GM12878 (cell line): Measurements from ENCODE around the gene PLA2G1B. TPM values are rescaled to one million over a fixed set of nuclear protein-coding genes. Genes with fewer than 3 reads are reported as not detected.

Experiments used
- BCL11A ChIP-seq: IDR thresholded peaks from 2 replicates; pipeline ENCODE4 v1.6.1; 2011; ENCODE audit warnings: low read depth, low read length
- BMI1 ChIP-seq: fragments of 450-650 bp; IDR thresholded peaks from 2 replicates; pipeline ENCODE4 v1.6.1; 2016; ENCODE audit warnings: mild to moderate bottlenecking, moderate library complexity, borderline replicate concordance
- CBX5 ChIP-seq: sonication (generic); IDR thresholded peaks from 2 replicates; pipeline ENCODE4 v1.6.1; 2016; ENCODE audit warnings: low read depth, moderate library complexity, mild to moderate bottlenecking, inconsistent platforms
- EED ChIP-seq: sonication (generic); IDR thresholded peaks from 2 replicates; pipeline ENCODE4 v1.6.1; 2016; ENCODE audit warnings: antibody characterized with exemption, low read depth
- EP300 ChIP-seq, 2 experiments: fragments of 150-350 bp in 1 of 2; IDR thresholded peaks; 2 replicates each; pipeline ENCODE4 v1.6.1; 2011 to 2012; ENCODE audit warnings: low read depth in 2 of 2, low read length in 2 of 2, borderline replicate concordance in 1 of 2, improper control_type of control experiment in 1 of 2, inconsistent platforms in 1 of 2; ENCODE audit not compliant: control insufficient read depth in 1 of 2
- ESRRA ChIP-seq: IDR thresholded peaks from 2 replicates; pipeline ENCODE4 v1.6.1; 2012; ENCODE audit warnings: mild to moderate bottlenecking, low read length, improper control_type of control experiment
- HDGF ChIP-seq: fragments of 450-650 bp; IDR thresholded peaks from 2 replicates; pipeline ENCODE4 v1.6.1; 2016; ENCODE audit warnings: antibody characterized with exemption
- IKZF2 ChIP-seq, 2 experiments: fragments of 450-650 bp; IDR thresholded peaks; 2 replicates each; pipeline ENCODE4 v1.6.1; 2017; ENCODE audit warnings: mild to moderate bottlenecking in 2 of 2, moderate library complexity in 2 of 2
- MYC ChIP-seq: IDR thresholded peaks from 2 replicates; pipeline ENCODE4 v1.6.1; 2011; ENCODE audit warnings: mild to moderate bottlenecking, low read length, moderate library complexity, inconsistent platforms; ENCODE audit not compliant: insufficient read depth, insufficient replicate concordance, insufficient read length, severe bottlenecking
- NFIC ChIP-seq: IDR thresholded peaks from 2 replicates; pipeline ENCODE4 v1.6.1; 2012; ENCODE audit warnings: low read depth, mild to moderate bottlenecking, inconsistent platforms, low read length, moderate library complexity
- NR2C1 ChIP-seq: fragments of 450-650 bp; IDR thresholded peaks from 2 replicates; pipeline ENCODE4 v1.6.1; 2017; ENCODE audit warnings: antibody characterized with exemption, mild to moderate bottlenecking, moderate library complexity
- NR2C2 ChIP-seq: IDR thresholded peaks from 2 replicates; pipeline ENCODE4 v1.6.1; 2011; ENCODE audit warnings: borderline replicate concordance, low read depth; ENCODE audit not compliant: control insufficient read depth, insufficient read length
- POLR2AphosphoS2 ChIP-seq: IDR thresholded peaks from 2 replicates; pipeline ENCODE4 v1.6.1; 2011; ENCODE audit warnings: low read depth, mild to moderate bottlenecking, low read length, improper control_type of control experiment, moderate library complexity
- RFX5 ChIP-seq: IDR thresholded peaks from 2 replicates; pipeline ENCODE4 v1.6.1; 2011; ENCODE audit warnings: low read depth, low read length, improper control_type of control experiment
- SMAD5 ChIP-seq: IDR thresholded peaks from 2 replicates; pipeline ENCODE4 v1.6.1; 2016; ENCODE audit warnings: antibody characterized with exemption, low read depth
- STAT1 ChIP-seq: fragments of 450-650 bp; conservative IDR thresholded peaks from 2 replicates; pipeline ENCODE4 v1.6.1; 2014; ENCODE audit warnings: antibody characterized with exemption, mild to moderate bottlenecking
- TBL1XR1 ChIP-seq: IDR thresholded peaks from 2 replicates; pipeline ENCODE4 v1.6.1; 2012; ENCODE audit warnings: low read depth, low read length, improper control_type of control experiment
- ZNF274 ChIP-seq: IDR thresholded peaks from one replicate; pipeline ENCODE4 v1.8.0; 2011; ENCODE audit not compliant: insufficient read length, insufficient read depth
- polyA plus RNA-seq, 11 experiments: library from polyadenylated mRNA; depleted of rRNA in 4 of 11; unstranded in 6 of 11; stranded (reverse) in 5 of 11; fragments of >200 nt; fragmentation: Nextera tagmentation in 4 of 11; fragmentation: Illumina TruSeq in 1 of 11; extraction: Ambion mirVana in 4 of 11; extraction: Trizol in 1 of 11; gene quantifications; 1 replicate in 1 of 11; 2 replicates in 10 of 11; pipeline versions ENCODE4 v1.2.1 to v1.2.3, GENCODE V29; 2011 to 2016; ENCODE audit warnings: inconsistent platforms in 2 of 11, missing spikeins in 2 of 11, low read depth in 1 of 11
- total RNA-seq, 4 experiments: library from RNA; depleted of rRNA in 3 of 4; stranded (reverse); fragments of >200 nt in 3 of 4; fragmentation: Illumina TruSeq in 1 of 4; extraction: Trizol in 1 of 4; gene quantifications; 2 replicates each; pipeline versions ENCODE4 v1.2.1 to v1.2.3, GENCODE V29; 2013 to 2021
- TF ChIP-seq, protein P1 (sequence below): fragments of 150-350 bp; IDR thresholded peaks from 2 replicates; pipeline ENCODE4 v1.6.1; 2014; ENCODE audit warnings: mild to moderate bottlenecking, low read depth, low read length
- TF ChIP-seq, protein P2 (sequence below): fragments of 450-650 bp; IDR thresholded peaks from 2 replicates; pipeline ENCODE4 v1.6.1; 2016; ENCODE audit warnings: mild to moderate bottlenecking
- TF ChIP-seq, protein P3 (sequence below): fragments of 150-350 bp; IDR thresholded peaks from 2 replicates; pipeline ENCODE4 v1.6.1; 2016; ENCODE audit warnings: low read depth, low read length
- TF ChIP-seq, protein P4 (sequence below), 3 experiments: IDR thresholded peaks in 2 of 3; conservative IDR thresholded peaks in 1 of 3; 2 replicates each; pipeline ENCODE4 v1.5.1; 2011; ENCODE audit warnings: low read depth in 3 of 3, low read length in 3 of 3, mild to moderate bottlenecking in 3 of 3, control low read depth in 2 of 3, moderate library complexity in 2 of 3, inconsistent platforms in 1 of 3, mixed read lengths in 1 of 3; ENCODE audit not compliant: control insufficient read depth in 2 of 3, insufficient read depth in 1 of 3; ENCODE audit errors: extremely low read depth in 1 of 3

PLA2G1B gene
- total and polyA plus RNA-seq, 10 of the 15 experiments (the other 5 are each of a cell fraction or from before 2014, with no cell fraction given) = not detected

DNA sequence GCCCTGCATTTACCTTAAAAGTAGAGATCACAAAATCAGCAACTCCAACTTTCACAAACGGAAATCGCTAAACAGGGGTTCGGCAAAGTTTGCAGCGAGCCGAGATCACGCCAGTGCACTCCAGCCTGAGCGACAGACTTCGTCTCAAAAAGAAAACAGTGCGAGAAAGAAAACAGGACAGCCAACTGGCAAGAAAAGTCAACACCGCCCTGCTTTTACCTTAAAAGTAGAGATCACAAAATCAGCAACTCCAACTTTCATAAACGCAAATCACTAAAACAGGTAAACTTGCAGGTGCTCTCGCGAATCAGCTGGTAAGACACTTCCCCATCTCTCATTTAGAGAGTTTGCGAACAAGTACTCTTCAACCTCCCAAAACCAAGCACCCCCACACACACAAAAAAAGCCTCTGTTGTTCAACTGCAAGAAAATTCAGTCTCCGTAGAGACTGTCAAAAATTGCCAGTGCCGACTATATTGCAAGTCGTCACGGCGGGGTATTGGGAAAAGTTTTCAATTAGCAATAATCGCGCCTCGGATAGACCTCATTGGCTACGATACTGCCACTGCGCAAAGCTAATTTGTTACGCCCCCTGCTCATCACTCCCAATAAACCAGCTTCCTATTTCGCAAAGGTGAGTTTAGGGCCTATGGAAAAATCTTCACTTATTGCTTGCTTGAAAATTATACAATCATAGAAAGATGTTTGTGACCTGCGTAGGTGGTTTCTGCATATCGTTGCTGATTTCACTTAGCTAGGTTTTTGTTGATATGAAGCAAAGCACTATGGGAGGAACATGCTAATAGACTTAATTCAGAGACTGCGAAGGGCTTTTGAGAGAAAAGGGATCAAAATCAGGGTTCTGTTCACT lies 34.7 kb downstream of the PLA2G1B start, which contains the start of gene RNU4-1 (continued):
- TF ChIP-seq, protein P1, sequence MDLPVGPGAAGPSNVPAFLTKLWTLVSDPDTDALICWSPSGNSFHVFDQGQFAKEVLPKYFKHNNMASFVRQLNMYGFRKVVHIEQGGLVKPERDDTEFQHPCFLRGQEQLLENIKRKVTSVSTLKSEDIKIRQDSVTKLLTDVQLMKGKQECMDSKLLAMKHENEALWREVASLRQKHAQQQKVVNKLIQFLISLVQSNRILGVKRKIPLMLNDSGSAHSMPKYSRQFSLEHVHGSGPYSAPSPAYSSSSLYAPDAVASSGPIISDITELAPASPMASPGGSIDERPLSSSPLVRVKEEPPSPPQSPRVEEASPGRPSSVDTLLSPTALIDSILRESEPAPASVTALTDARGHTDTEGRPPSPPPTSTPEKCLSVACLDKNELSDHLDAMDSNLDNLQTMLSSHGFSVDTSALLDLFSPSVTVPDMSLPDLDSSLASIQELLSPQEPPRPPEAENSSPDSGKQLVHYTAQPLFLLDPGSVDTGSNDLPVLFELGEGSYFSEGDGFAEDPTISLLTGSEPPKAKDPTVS = no peak; the same call in 1 of the 2 replicates
- TF ChIP-seq IKZF2 (IDR thresholded peaks at IDR 0.05) (peak; percentile 48 to 52; a peak in 3 of 4 replicates), NR2C1 (no peak), MYC (no peak), POLR2AphosphoS2 (peak; percentile 99), EED (peak; percentile 56; the same call in 1 of the 2 replicates), CBX5 (peak; percentile 95), STAT1 (0 out of 2 replicates have a peak, but pooled peaks have one; percentile 59), SMAD5 (peak; percentile 100), TBL1XR1 (peak; percentile 58), ESRRA (no peak), EP300 (IDR thresholded peaks at IDR 0.05; ENCODE audit: borderline replicate concordance in 1 of 2, control insufficient read depth in 1 of 2, low read depth in 2 of 2, low read length in 2 of 2) (0 out of 4 replicates have a peak, but pooled peaks of 1 of the 2 experiments have one; percentile 16), ZNF274 (no peak), NFIC (peak; percentile 96), NR2C2 (no peak), HDGF (no peak), BMI1 (peak; percentile 78), RFX5 (no peak), BCL11A (peak; percentile 87)
- TF ChIP-seq, protein P2, sequence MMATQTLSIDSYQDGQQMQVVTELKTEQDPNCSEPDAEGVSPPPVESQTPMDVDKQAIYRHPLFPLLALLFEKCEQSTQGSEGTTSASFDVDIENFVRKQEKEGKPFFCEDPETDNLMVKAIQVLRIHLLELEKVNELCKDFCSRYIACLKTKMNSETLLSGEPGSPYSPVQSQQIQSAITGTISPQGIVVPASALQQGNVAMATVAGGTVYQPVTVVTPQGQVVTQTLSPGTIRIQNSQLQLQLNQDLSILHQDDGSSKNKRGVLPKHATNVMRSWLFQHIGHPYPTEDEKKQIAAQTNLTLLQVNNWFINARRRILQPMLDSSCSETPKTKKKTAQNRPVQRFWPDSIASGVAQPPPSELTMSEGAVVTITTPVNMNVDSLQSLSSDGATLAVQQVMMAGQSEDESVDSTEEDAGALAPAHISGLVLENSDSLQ = peak; percentile 45
- TF ChIP-seq, protein P3, sequence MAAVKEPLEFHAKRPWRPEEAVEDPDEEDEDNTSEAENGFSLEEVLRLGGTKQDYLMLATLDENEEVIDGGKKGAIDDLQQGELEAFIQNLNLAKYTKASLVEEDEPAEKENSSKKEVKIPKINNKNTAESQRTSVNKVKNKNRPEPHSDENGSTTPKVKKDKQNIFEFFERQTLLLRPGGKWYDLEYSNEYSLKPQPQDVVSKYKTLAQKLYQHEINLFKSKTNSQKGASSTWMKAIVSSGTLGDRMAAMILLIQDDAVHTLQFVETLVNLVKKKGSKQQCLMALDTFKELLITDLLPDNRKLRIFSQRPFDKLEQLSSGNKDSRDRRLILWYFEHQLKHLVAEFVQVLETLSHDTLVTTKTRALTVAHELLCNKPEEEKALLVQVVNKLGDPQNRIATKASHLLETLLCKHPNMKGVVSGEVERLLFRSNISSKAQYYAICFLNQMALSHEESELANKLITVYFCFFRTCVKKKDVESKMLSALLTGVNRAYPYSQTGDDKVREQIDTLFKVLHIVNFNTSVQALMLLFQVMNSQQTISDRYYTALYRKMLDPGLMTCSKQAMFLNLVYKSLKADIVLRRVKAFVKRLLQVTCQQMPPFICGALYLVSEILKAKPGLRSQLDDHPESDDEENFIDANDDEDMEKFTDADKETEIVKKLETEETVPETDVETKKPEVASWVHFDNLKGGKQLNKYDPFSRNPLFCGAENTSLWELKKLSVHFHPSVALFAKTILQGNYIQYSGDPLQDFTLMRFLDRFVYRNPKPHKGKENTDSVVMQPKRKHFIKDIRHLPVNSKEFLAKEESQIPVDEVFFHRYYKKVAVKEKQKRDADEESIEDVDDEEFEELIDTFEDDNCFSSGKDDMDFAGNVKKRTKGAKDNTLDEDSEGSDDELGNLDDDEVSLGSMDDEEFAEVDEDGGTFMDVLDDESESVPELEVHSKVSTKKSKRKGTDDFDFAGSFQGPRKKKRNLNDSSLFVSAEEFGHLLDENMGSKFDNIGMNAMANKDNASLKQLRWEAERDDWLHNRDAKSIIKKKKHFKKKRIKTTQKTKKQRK = peak; percentile 63; the same call in 1 of the 2 replicates
- TF ChIP-seq, protein P4, sequence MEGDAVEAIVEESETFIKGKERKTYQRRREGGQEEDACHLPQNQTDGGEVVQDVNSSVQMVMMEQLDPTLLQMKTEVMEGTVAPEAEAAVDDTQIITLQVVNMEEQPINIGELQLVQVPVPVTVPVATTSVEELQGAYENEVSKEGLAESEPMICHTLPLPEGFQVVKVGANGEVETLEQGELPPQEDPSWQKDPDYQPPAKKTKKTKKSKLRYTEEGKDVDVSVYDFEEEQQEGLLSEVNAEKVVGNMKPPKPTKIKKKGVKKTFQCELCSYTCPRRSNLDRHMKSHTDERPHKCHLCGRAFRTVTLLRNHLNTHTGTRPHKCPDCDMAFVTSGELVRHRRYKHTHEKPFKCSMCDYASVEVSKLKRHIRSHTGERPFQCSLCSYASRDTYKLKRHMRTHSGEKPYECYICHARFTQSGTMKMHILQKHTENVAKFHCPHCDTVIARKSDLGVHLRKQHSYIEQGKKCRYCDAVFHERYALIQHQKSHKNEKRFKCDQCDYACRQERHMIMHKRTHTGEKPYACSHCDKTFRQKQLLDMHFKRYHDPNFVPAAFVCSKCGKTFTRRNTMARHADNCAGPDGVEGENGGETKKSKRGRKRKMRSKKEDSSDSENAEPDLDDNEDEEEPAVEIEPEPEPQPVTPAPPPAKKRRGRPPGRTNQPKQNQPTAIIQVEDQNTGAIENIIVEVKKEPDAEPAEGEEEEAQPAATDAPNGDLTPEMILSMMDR (IDR thresholded peaks at IDR 0.05 in 2 of 3, conservative IDR thresholded peaks at IDR 0.05 in 1 of 3; ENCODE audit: control insufficient read depth in 2 of 3, extremely low read depth in 1 of 3, insufficient read depth in 1 of 3, low read depth in 3 of 3, low read length in 3 of 3) = no peak
